Left renal cortex interstitium (tissue), 4 donors: ENCODE measurements around the gene PFN3. TPM values are rescaled to one million over a fixed set of nuclear protein-coding genes. Genes with fewer than 3 reads are reported as not detected.

Source experiments
- DNase-seq, 4 donors: peaks; one replicate each; pipeline ENCODE4 v3.0.0-alpha.2; 2013; ENCODE audit warnings: low read depth in 4 of 4, low spot score in 2 of 4, missing footprints in 1 of 4
- polyA plus RNA-seq, 4 donors: library from polyadenylated mRNA; unstranded; fragments of 120-200 nt; gene quantifications; one replicate each; pipeline ENCODE4 v1.2.1, GENCODE V29; 2013; ENCODE audit not compliant: insufficient read length in 4 of 4

The PFN3 gene
- polyA plus RNA-seq, 4 donors: 0.69 to 6.8 (median 2.5) TPM

GRCh38 chr5:177439518-177440053 is 39.1 kb upstream of the PFN3 start:
- DNase-seq: no peak

DNA sequence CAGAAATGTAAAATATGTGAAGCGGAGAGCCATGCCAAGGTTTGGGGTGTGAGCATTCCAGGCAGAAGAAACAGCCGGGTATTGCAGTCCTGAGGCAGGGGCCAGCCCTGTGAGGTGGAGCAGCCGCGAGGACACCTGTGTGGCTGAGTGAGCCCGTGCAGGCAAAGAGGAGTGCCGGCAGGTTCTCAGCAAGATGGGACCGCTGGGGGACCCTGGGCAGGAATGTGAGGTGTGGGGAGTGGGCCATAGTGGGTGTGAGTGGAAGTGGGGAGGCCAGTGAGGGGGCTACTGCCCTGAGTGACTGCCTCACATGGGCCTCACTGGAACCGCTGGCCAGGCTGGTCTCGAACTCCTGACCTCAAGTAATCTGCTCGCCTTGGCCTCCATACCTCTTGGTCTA is 38.0 kb upstream of the PFN3 start:
- DNase-seq: no peak

DNA sequence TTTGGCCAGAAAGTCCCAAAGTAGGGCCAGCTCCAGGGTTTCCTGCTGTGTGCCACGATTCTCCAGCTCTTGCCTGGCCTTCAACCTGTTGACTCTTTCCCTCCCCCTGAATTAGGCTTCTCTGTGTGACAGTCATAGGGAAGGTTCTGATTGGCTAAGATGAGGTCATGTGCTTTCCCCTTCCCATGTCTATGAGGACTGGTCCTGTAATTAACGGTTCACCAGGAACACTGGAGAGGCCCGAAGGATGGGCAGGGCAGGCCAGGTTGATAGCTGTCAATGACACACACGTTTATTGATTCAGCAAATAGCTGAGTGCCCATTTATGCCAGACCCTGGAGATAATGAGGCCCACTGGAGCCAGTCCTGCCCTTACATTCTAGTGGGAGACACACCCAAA is 37.2 kb upstream of the PFN3 start:
- DNase-seq: no peak

DNA sequence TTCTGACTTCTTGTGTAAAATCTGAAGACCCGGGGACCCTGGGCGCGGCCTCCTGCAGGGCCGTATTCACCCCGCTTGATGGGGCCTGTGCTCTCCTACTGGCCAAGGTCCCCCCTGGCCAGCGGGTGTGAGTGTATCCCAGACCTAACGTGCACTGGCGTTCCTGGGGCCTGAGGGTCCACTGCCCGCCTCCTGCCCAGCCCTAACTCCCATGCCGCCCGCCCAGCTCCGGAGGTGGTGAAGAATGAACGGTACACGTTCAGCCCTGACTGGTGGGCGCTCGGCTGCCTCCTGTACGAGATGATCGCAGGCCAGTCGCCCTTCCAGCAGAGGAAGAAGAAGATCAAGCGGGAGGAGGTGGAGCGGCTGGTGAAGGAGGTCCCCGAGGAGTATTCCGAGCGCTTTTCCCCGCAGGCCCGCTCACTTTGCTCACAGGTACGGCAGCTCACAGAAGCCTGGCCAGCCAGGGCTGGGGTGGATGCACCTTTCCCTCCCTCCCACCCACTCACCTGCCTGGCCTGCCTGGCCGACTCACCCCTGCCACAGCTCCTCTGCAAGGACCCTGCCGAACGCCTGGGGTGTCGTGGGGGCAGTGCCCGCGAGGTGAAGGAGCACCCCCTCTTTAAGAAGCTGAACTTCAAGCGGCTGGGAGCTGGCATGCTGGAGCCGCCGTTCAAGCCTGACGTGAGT is 35.5 kb upstream of the PFN3 start:
- no peak for DNase-seq

- no peak for DNase-seq
Measured at GRCh38 chr5:177434942-177435738, 34.7 kb upstream of the PFN3 start.

- DNase-seq: no peak
Measured at GRCh38 chr5:177434437-177434836, 34.0 kb upstream of the PFN3 start.

DNA sequence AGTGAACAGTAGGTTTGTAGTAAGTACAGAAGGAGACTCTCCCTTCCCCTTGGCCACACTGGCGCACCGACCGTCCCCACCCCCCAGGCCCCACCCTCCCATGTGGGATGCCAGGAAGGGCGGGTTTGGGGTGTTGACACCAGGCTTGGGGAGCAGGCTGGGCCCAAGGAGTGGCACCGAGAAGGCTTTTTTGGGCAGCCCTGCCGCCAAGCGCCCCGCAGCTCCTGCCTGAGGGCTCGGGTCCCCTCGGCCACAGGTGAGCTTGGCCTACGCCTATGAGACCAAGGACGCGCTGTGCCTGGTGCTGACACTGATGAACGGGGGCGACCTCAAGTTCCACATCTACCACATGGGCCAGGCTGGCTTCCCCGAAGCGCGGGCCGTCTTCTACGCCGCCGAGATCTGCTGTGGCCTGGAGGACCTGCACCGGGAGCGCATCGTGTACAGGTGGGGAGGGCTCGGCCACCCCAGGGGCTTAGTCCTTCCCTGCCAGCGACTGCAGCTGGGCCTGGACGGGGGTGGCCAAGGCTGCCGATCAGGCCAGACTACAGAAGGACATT is 33.3 kb upstream of the PFN3 start:
- no peak for DNase-seq

GRCh38 chr5:177432839-177433657 is 32.6 kb upstream of the PFN3 start:
- no peak for DNase-seq

GRCh38 chr5:177432143-177432838 is 31.8 kb upstream of the PFN3 start:
- no peak for DNase-seq

GRCh38 chr5:177431317-177432142 is 31.1 kb upstream of the PFN3 start:
- DNase-seq: no peak

- DNase-seq: no peak
Measured at GRCh38 chr5:177430972-177431316, 30.5 kb upstream of the PFN3 start.

DNA sequence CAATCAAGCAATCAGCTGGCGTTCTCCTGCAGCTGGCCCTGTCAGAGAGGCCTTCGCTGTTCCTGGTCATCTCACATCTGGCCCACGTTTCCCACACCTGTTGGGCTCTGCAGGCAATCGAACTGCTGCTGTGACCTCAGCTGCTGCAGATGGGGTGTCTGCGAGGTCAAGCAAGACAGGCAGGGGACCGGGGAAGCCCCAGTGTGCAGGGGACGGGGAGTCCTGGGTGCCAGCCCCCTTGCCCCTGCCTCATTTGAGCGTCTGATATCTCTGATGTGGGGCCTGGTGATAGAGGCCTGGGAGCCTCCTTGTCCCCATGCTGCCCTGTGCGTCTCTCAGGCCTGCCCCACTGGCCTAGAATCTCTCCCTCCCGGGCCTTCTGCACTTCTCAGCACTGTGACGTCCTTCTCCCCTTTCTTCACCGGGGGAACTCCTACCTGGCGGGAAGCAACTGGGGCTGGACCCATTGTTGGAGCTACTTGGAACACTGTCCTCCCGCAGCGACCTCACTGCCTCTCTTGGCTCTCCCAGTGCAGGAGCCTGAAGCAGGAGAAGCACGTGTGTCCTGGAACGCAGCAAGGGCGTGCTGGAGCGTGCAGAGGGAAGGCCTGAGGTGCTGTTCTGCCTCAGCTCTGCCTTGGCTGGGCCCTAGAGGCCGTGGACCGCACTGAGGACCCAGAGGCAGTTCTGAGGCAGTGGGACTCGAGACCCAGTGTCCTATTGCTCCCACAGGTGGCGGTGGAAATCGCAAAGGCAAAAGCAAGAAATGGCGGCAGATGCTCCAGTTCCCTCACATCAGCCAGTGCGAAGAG is 29.9 kb upstream of the PFN3 start:
- no peak for DNase-seq

- no peak for DNase-seq
Measured at GRCh38 chr5:177429248-177430040, 29.0 kb upstream of the PFN3 start.

GRCh38 chr5:177428574-177429217 is 28.2 kb upstream of the PFN3 start:
- no peak for DNase-seq

DNA sequence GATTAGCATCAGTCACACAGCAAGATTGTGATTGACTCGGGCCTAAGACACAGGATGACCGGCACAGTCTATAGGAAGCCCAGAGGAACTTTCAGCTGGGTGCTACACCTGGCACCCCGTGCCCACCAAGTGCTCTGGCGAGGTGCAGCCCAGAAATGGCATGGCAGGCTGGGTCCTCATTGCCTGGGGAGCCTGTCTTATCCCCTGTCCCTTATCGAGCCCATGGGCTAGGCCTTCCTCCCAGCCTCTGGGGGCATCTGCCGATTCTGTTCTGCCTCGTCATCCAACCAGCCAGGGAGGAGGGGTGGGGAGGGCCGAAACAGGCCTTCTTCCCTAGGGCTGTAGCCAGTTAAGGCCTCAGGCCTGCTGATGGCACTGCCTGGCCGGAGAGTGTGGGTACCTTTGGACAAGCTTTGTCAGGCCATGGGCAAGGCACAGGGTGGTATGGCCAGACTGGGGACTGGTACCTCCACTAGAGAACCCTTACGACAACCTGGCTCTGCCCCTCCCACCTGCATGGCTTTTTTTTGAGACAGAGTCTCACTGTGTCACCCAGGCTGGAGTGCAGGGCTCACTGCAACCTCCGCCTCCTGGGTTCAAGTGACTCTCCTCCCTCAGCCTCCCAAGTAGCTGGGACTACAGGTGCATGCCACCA is 27.6 kb upstream of the PFN3 start:
- DNase-seq: no peak

DNA sequence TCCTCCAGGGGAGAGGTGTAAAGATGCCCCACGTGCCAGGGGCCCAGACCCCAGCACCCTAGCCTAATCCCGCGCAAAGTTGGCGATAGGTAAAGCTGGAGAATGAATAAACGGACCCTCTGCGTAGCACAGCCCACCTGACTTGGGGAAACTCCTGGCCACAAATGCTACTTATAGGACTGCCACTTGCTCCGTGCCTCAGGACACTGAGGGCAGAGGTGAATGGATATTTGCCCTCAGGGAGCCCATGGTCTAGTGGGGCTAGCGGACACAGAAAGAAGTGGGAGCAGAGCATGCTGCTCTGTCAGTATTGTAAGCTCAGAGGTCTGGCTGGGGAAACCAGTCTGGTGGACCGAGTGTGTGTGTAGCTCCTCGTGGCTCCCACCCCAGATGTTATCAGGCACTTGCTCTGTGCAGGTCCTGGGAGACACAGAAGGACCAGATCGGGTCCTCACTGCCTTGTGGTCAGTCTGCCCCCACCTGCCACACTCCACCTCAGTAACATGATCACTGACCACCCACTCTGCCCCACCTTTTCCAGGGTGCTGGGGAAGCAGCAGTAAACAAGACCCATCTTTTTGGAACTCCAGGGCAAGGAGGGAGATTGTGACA is 26.9 kb upstream of the PFN3 start:
- DNase-seq: no peak
